HepG2 (cell line): ENCODE data around the gene TPSD1. TPM values are rescaled to one million over a fixed set of nuclear protein-coding genes. Genes with fewer than 3 reads are reported as not detected.

Experiments used
- ATAC-seq: fragments of 200-7000 bp; cut with Tn5 transposase; 3 replicates; pipeline ENCODE4 v1.9.1; 2020; ENCODE audit warnings: mild to moderate bottlenecking, moderate library complexity
- BruUV-seq: library from RNA; stranded (reverse); fragments of 400-500 nt; replicated peaks from 2 replicates; lab custom pipeline; 2021; lab: Mats Ljungman, UMichigan
- CTCF ChIA-PET: fragments of 300-600 bp; formaldehyde crosslinking; extraction: SDS; loops from one replicate; lab custom pipeline; 2021; ENCODE audit warnings: low total read pairs, inconsistent platforms, low intra/inter-chr PET ratio; lab: Yijun Ruan, JAX
- POLR2A ChIA-PET: fragments of 350-600 bp; sonication (Branson Sonifier 250); formaldehyde crosslinking; loops from one replicate; lab custom pipeline; 2020; ENCODE audit warnings: antibody characterized with exemption, inconsistent platforms; lab: Yijun Ruan, JAX
- DNase-seq: peaks from one replicate; pipeline ENCODE4 v3.0.0-alpha.2; 2015; ENCODE audit warnings: low spot score
- FAIRE-seq: peaks from 3 replicates; lab custom pipeline; 2011; peaks lifted over from hg19 to GRCh38; lab: Jason Lieb, UNC
- H2AFZ ChIP-seq: one replicate; pipeline ENCODE4 v1.6.1; 2011; ENCODE audit warnings: low read length, inconsistent platforms
- H3K27ac ChIP-seq: fragments of 300-600 bp; 3 replicates; pipeline ENCODE4 v1.8.0; 2011; ENCODE audit warnings: mixed run types, mild to moderate bottlenecking, mixed read lengths, low read length, inconsistent platforms; ENCODE audit not compliant: insufficient read depth; ENCODE audit errors: extremely low read length
- H3K27me3 ChIP-seq, 2 experiments: fragments of 200-600 bp in 1 of 2; 2 replicates in 1 of 2; 3 replicates in 1 of 2; pipeline versions ENCODE4 v1.6.0 to v1.8.0; 2011; ENCODE audit warnings: low read length in 2 of 2, mild to moderate bottlenecking in 2 of 2, moderate library complexity in 2 of 2, inconsistent platforms in 1 of 2; ENCODE audit not compliant: insufficient read depth in 2 of 2, control insufficient read depth in 1 of 2
- H3K36me3 ChIP-seq, 2 experiments: fragments of 200-600 bp in 1 of 2; replicated peaks in 1 of 2; 2 replicates in 1 of 2; 3 replicates in 1 of 2; pipeline versions ENCODE4 v1.5.1 to v1.8.0; 2011; ENCODE audit warnings: low read length in 2 of 2, inconsistent platforms in 1 of 2; ENCODE audit not compliant: insufficient read depth in 2 of 2, control insufficient read depth in 1 of 2
- H3K4me1 ChIP-seq: 2 replicates; pipeline ENCODE4 v1.5.1; 2012; ENCODE audit warnings: low read length, inconsistent platforms; ENCODE audit not compliant: insufficient read depth
- H3K4me2 ChIP-seq: 2 replicates; pipeline ENCODE4 v1.6.0; 2011; ENCODE audit warnings: low read depth, low read length, inconsistent platforms
- H3K4me3 ChIP-seq, 3 experiments: fragments of 200-600 bp in 1 of 3; sonication (generic), shearing (Covaris generic) in 1 of 3; replicated peaks in 1 of 3; 2 replicates each; pipeline ENCODE4 v1.5.1; 2011 to 2016; ENCODE audit warnings: low read length in 3 of 3, inconsistent platforms in 2 of 3, low read depth in 2 of 3, mild to moderate bottlenecking in 2 of 3, control low read depth in 1 of 3, mixed read lengths in 1 of 3; ENCODE audit not compliant: insufficient read depth in 1 of 3
- H3K79me2 ChIP-seq: one replicate; pipeline ENCODE4 v1.6.1; 2011; ENCODE audit warnings: low read length, inconsistent platforms; ENCODE audit not compliant: insufficient read depth
- H3K9ac ChIP-seq: 2 replicates; pipeline ENCODE4 v1.6.0; 2011; ENCODE audit warnings: mild to moderate bottlenecking, low read depth, low read length, inconsistent platforms; ENCODE audit not compliant: insufficient read depth
- H3K9me3 ChIP-seq: 2 replicates; pipeline ENCODE4 v1.5.1; 2012; ENCODE audit warnings: mild to moderate bottlenecking, low read length
- H4K20me1 ChIP-seq: 2 replicates; pipeline ENCODE4 v1.6.0; 2011; ENCODE audit warnings: inconsistent platforms, mild to moderate bottlenecking, low read length, moderate library complexity; ENCODE audit not compliant: insufficient read depth
- GPN1 ChIP-seq: sonication (generic); formaldehyde crosslinking; IDR thresholded peaks from 2 replicates; pipeline ENCODE4 v1.5.1; 2020; ENCODE audit warnings: missing genetic modification reagents, borderline replicate concordance
- IKZF1 ChIP-seq: fragments of 450-650 bp; IDR thresholded peaks from 2 replicates; pipeline ENCODE4 v1.7.1; 2016
- RFX5 ChIP-seq: IDR thresholded peaks from 2 replicates; pipeline ENCODE4 v1.6.1; 2011; ENCODE audit warnings: low read depth, low read length, improper control_type of control experiment
- SP140L ChIP-seq: sonication (generic); formaldehyde crosslinking; IDR thresholded peaks from 2 replicates; pipeline ENCODE4 v1.4.0; 2020; ENCODE audit warnings: missing genetic modification reagents, borderline replicate concordance
- ZKSCAN8 ChIP-seq: IDR thresholded peaks from 2 replicates; pipeline ENCODE4 v1.6.1; 2016; ENCODE audit warnings: borderline replicate concordance, missing genetic modification reagents, missing compliant biosample characterization
- ZNF207 ChIP-seq: fragments of 450-650 bp; IDR thresholded peaks from 2 replicates; pipeline ENCODE4 v1.6.1; 2016; ENCODE audit warnings: antibody characterized with exemption, borderline replicate concordance
- ZNF256 ChIP-seq: sonication (generic); formaldehyde crosslinking; conservative IDR thresholded peaks from 2 replicates; pipeline ENCODE4 v1.4.0; 2020; ENCODE audit warnings: missing genetic modification reagents
- ZNF3 ChIP-seq: IDR thresholded peaks from 2 replicates; pipeline ENCODE4 v1.7.0; 2017; ENCODE audit warnings: inconsistent platforms
- ZNF430 ChIP-seq: sonication (generic); formaldehyde crosslinking; IDR thresholded peaks from 2 replicates; pipeline ENCODE4 v1.9.0; 2021; ENCODE audit warnings: mild to moderate bottlenecking, missing genetic modification reagents
- ZNF556 ChIP-seq: sonication (generic); formaldehyde crosslinking; IDR thresholded peaks from 2 replicates; pipeline ENCODE4 v1.4.0; 2020; ENCODE audit warnings: mild to moderate bottlenecking, missing genetic modification reagents, borderline replicate concordance
- ZNF775 ChIP-seq: sonication (generic); formaldehyde crosslinking; IDR thresholded peaks from 2 replicates; pipeline ENCODE4 v1.4.0; 2020; ENCODE audit warnings: missing genetic modification reagents, mild to moderate bottlenecking, moderate library complexity, borderline replicate concordance
- ZNF780A ChIP-seq: sonication (generic); formaldehyde crosslinking; IDR thresholded peaks from 2 replicates; pipeline ENCODE4 v1.8.0; 2022; ENCODE audit warnings: mild to moderate bottlenecking, missing genetic modification reagents, moderate library complexity
- WGBS: methylation state at CpG from one replicate; pipeline ENCODE4 v1.1.6; 2017; ENCODE audit warnings: low lambda C conversion rate; 5-methylcytosine and 5-hydroxymethylcytosine counted together
- in situ Hi-C: cut with HindIII; loops from 2 replicates; pipeline ENCODE4 v1.10.0; 2017; ENCODE audit warnings: low pct_unique_long_range_greater_than_20kb; ENCODE audit not compliant: extremely low pct_ligation_motif_present
- intact Hi-C: fragments of 100-400 bp; cut with micrococcal nuclease; formaldehyde crosslinking; loops from one replicate; pipeline ENCODE4 v1.10.0; 2022; ENCODE audit not compliant: unreplicated experiment
- polyA plus RNA-seq, 8 experiments: library from polyadenylated mRNA; depleted of rRNA in 3 of 8; stranded (reverse) in 7 of 8; unstranded in 1 of 8; fragments of >200 nt; fragmentation: Illumina TruSeq in 4 of 8; extraction: Trizol in 4 of 8; gene quantifications; 2 replicates each; pipeline versions ENCODE4 v1.2.1 to v1.2.3, GENCODE V29; 2011 to 2016; ENCODE audit warnings: low read depth in 4 of 8, missing spikeins in 1 of 8, mixed read lengths in 1 of 8; ENCODE audit not compliant: insufficient read depth in 1 of 8
- total RNA-seq, 5 experiments: library from RNA; depleted of rRNA; stranded (reverse); fragments of >200 nt; fragmentation: Illumina TruSeq; extraction: Trizol; gene quantifications; 2 replicates each; pipeline ENCODE4 v1.2.3, GENCODE V29; 2016; ENCODE audit warnings: low read depth in 1 of 5
- TF ChIP-seq, protein P1 (sequence below): sonication (generic); formaldehyde crosslinking; IDR thresholded peaks from 2 replicates; pipeline ENCODE4 v1.5.0; 2020; ENCODE audit warnings: mild to moderate bottlenecking, missing genetic modification reagents
- TF ChIP-seq, protein P2 (sequence below): IDR thresholded peaks from 2 replicates; pipeline ENCODE4 v1.6.1; 2016; ENCODE audit warnings: missing genetic modification reagents, missing compliant biosample characterization
- TF ChIP-seq, protein P3 (sequence below): sonication (generic); formaldehyde crosslinking; IDR thresholded peaks from 2 replicates; pipeline ENCODE4 v1.4.0; 2020; ENCODE audit warnings: mild to moderate bottlenecking, missing genetic modification reagents

Gene TPSD1
- total and polyA plus RNA-seq, 2 of the 13 experiments (the other 11 are each of a cell fraction or from before 2014, with no cell fraction given), result not detected

DNA sequence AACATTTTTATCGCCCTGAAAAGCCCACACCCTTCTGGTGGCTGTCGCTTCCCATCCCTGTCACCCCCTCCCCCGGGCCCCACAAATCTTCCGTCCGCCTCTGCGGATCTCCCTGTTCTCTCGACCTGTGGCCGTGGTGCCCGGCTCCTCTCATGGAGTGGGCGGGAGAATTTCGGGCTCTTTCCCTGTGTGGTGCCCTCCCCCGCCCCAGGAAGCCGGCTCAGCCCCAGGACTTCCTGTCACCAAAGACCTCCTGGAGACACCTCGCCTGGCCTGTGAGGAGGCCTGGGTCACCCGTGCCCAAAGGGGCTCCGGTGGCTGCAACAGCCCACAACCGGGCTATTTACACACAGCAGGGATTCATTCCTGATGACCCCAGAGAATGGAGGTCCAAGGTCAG is 27.4 kb downstream of the TPSD1 start:
- 37% methylated on average over 16 of the region's 17 CpGs for WGBS
- no peaks in the 10 kb centered on the region for H3K36me3 ChIP-seq
- intact Hi-C loops (no loop called here), in situ Hi-C loops (no loop called here)
- POLR2A ChIA-PET, result no interaction called here
- H4K20me1 ChIP-seq, result no peaks in the 10 kb centered on the region
- H3K79me2 ChIP-seq, result no peaks in the 10 kb centered on the region
- no peak overlapping the region for H3K4me3 ChIP-seq
- H3K9me3 ChIP-seq, result no peaks in the 10 kb centered on the region
- FAIRE-seq, result no peak
- H3K27ac ChIP-seq, result no peak overlapping the region
- no peak for ATAC-seq
- peaks cover 34 to 87% of the 10 kb centered on the region in 2 experiments for H3K27me3 ChIP-seq
- H3K4me2 ChIP-seq, result no peak overlapping the region
- TF ChIP-seq ZNF780A, result no peak
- TF ChIP-seq ZNF430 (CRISPR knock-in tag), result no peak
- TF ChIP-seq IKZF1, result no peak
- TF ChIP-seq, protein P1, sequence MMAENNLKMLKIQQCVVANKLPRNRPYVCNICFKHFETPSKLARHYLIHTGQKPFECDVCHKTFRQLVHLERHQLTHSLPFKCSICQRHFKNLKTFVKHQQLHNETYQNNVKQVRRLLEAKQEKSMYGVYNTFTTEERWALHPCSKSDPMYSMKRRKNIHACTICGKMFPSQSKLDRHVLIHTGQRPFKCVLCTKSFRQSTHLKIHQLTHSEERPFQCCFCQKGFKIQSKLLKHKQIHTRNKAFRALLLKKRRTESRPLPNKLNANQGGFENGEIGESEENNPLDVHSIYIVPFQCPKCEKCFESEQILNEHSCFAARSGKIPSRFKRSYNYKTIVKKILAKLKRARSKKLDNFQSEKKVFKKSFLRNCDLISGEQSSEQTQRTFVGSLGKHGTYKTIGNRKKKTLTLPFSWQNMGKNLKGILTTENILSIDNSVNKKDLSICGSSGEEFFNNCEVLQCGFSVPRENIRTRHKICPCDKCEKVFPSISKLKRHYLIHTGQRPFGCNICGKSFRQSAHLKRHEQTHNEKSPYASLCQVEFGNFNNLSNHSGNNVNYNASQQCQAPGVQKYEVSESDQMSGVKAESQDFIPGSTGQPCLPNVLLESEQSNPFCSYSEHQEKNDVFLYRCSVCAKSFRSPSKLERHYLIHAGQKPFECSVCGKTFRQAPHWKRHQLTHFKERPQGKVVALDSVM (CRISPR knock-in tag), result no peak
- TF ChIP-seq SP140L, result no peak
- no peak for TF ChIP-seq ZNF556 (CRISPR knock-in tag)
- no peak for TF ChIP-seq ZNF207
- TF ChIP-seq, protein P2, sequence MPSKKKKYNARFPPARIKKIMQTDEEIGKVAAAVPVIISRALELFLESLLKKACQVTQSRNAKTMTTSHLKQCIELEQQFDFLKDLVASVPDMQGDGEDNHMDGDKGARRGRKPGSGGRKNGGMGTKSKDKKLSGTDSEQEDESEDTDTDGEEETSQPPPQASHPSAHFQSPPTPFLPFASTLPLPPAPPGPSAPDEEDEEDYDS (CRISPR knock-in tag), result no peak
- TF ChIP-seq ZNF775 (CRISPR knock-in tag), result no peak
- TF ChIP-seq, protein P3, sequence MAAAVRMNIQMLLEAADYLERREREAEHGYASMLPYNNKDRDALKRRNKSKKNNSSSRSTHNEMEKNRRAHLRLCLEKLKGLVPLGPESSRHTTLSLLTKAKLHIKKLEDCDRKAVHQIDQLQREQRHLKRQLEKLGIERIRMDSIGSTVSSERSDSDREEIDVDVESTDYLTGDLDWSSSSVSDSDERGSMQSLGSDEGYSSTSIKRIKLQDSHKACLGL (CRISPR knock-in tag), result no peak
- no peak for TF ChIP-seq ZNF3 (CRISPR knock-in tag)
- no peak for TF ChIP-seq ZNF256
- no peak for TF ChIP-seq ZKSCAN8
- TF ChIP-seq GPN1 (CRISPR knock-in tag), result no peak
- TF ChIP-seq RFX5, result no peak
- CTCF ChIA-PET, result no interaction called here
- no TSS peak for BruUV-seq
- no peak overlapping the region for H2AFZ ChIP-seq
- no peak overlapping the region for H3K9ac ChIP-seq
- H3K4me1 ChIP-seq, result peaks cover 6% of the 10 kb centered on the region; the same call in 1 of the 2 replicates
- no peak for DNase-seq
